ENCODE data around the gene YIF1B.
"Not testable (repeated sequence)": the region's sequence is repeated elsewhere in the genome, so short reads cannot be mapped to it uniquely, and the experiment has no call there.

- not testable (repeated sequence) for TF ChIP-seq ZFP30 (CRISPR knock-in tag; IDR thresholded peaks at IDR 0.05); TCF4 (CRISPR knock-in tag; IDR thresholded peaks at IDR 0.05; ENCODE audit: borderline replicate concordance); PATZ1 (CRISPR knock-in tag; IDR thresholded peaks at IDR 0.05; ENCODE audit: borderline replicate concordance); ZC3H10 (CRISPR knock-in tag; IDR thresholded peaks at IDR 0.05); CSRNP3 (CRISPR knock-in tag; IDR thresholded peaks at IDR 0.05); ARNTL (CRISPR knock-in tag; IDR thresholded peaks at IDR 0.05; ENCODE audit: borderline replicate concordance, low read depth)
Observed at GRCh38 chr19:38362946-38363688, 47.4 kb upstream of the YIF1B start.
